Stimulated activated CD4-positive, alpha-beta T cell treated with anti-CD3 and anti-CD28 coated beads, Interleukin-15, amount 100 ng/mL, for 24 hours (primary cell): ENCODE data around the gene THBS1.
A peak's percentile ranks its signal among the peaks of the same experiment; 100 is the strongest.

Experiments
- DNase-seq: peaks from one replicate; pipeline ENCODE4 v3.0.0-alpha.2; 2020

THBS1 gene

DNA sequence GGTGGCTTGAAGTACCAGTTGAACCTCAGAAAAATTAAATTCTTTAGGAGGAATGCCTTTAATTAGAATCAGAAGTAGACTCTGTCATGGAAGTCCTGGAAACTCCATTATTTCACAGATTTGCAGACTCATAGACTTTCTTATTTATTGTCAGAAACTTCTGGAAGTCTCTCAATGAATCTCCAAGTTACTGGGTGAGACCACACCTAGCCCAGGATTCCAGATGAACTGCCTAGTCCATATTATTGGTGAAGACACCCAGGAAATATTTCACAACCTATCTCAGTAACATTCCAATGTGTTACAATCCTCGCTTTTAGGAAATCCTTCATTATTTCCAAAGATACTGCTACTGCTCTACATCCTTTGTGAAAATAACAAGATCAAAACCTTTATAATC lies 6.5 kb upstream of the THBS1 start:
- no peak for DNase-seq

DNA sequence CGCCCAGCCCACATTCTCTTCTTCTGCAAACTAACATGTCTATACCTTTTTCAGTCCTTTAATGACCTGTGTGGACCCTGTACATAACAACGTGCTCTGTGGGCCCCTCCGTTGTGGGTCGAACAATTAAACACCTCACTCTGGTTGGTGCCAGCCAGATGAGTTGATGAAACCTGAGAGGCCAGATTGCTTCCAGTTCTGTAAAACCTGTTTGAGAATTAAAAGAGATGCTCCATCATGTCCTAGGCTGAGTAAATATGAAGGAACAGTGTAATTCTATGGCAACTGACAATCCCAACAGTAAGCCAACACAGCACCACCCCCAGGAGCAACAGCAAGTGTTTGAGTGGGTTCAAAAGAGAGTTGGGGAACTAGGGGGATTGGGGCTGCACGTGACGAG lies 5.7 kb upstream of the THBS1 start:
- DNase-seq = no peak

- no peak for DNase-seq
These were observed 1.9 kb upstream of the THBS1 start for GRCh38 chr15:39578851-39579486.

DNA sequence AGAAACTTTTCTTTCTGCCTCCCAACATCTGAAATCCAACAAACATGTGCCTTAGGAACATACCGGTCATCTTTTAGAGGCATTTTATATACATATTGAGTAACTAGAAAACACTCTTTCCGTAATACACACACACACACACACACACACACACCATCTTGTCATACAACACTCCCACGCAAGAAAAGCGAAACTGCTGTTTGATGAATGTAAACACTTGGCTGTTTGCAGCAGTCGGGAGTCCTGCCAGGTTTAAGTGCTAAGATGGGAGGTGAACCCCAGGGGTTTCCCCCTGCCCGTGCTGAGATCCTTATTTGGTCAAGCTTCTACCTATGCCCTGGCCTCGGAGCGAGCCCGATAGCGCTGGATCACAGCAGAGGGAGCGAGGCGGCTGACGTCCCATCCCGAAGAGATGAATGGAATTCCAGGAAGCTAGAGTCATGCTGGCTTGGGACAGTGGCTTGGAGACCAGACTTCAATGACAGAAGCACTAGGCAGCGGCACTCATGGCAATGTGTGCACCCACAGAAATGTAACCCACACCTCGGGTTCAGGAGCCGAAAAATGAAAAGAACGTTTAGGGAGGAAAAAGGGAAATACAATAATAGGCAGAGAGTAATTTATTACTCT lies 1.3 kb upstream of the THBS1 start:
- DNase-seq = no peak

GRCh38 chr15:39580117-39580484 lies 778 bp upstream of the THBS1 start:
- peak; percentile 90 for DNase-seq

DNA sequence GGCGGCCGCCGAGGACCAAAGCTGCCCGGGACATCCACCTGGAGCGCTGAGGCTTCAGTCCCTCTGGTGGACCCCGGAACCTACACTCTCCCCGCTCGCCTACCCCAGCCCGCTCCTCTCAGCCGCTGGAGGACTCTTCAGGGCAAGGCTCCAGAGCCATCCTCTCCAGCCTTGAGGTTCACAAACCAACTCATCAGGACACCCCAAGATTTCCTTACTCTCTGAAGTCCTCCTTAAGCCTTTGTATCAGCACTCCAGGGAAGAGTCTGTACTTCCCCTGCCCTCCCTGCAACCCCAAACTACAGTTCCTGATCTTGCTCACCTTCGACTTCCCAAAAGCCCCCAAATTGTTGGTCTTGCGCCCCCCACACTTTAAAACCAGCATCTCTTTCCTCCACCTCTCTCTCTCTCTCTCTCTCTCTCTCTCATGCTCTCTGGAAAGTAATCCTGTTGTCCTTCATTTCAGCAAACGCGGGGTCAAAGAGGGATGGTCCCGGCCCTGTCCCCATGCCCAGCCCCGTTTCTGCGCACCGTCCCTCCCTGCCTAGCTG lies 438 bp downstream of the THBS1 start:
- DNase-seq = no peak

- peak; percentile 8 for DNase-seq
These were observed 960 bp downstream of the THBS1 start for GRCh38 chr15:39581793-39582285.

GRCh38 chr15:39582286-39582976 lies 1.6 kb downstream of the THBS1 start:
- no peak for DNase-seq

- no peak for DNase-seq
These were observed 2.2 kb downstream of the THBS1 start for GRCh38 chr15:39582977-39583595.

- peak; percentile 49 for DNase-seq
These were observed 2.9 kb downstream of the THBS1 start for GRCh38 chr15:39583596-39584265.

DNA sequence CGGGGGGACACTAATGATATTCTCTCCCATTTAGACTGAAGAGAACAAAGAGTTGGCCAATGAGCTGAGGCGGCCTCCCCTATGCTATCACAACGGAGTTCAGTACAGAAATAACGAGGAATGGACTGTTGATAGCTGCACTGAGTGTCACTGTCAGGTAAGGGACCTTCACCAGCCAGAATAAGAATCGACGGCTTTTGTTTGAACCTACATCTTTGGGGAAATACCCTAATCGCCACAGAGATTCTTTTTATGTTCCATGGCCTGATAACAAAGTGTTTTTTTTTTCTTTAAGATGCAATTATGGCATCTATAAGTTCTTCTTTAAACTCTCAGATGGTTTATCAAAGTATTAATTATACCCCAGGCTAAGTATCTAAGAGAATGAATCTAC lies 3.4 kb downstream of the THBS1 start:
- DNase-seq = no peak

GRCh38 chr15:39584662-39585388 lies 3.9 kb downstream of the THBS1 start:
- DNase-seq = no peak

DNA sequence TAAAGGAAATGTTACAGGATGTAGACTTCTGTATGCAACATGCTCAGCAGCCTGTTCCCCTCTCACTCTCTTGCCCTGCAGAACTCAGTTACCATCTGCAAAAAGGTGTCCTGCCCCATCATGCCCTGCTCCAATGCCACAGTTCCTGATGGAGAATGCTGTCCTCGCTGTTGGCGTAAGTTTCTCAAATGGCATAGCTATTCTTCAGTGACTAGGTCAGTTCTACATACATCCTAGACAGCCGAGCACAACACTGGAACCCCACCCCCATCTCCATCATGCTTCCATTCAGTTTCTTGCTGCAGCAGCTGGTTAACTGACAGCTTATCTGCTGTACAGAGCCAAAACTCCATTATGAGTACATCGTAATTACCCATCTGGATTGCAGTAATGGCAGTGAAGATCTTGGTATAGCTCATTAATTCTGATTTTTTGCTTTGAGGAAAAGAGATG lies 4.5 kb downstream of the THBS1 start:
- no peak for DNase-seq

DNA sequence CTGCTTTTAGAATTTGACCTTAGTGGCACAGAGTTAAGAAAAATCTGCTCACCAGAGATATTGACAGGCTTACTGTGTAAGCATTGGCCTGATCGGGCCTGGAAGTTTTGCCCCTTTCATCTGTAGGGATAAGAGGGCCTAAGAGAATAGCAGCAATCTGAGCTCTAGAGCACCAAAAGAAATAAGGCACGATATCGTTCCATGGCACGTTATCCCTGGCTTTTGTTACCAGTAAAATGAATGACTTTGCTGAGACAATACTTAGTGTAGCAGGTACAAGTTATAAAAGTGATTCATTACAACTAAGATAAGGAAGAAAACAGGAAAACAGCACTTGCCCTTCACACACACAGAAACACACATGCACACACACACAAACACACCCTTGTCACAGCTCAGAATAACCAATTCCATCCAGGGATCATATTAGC lies 5.0 kb downstream of the THBS1 start:
- DNase-seq = no peak

DNA sequence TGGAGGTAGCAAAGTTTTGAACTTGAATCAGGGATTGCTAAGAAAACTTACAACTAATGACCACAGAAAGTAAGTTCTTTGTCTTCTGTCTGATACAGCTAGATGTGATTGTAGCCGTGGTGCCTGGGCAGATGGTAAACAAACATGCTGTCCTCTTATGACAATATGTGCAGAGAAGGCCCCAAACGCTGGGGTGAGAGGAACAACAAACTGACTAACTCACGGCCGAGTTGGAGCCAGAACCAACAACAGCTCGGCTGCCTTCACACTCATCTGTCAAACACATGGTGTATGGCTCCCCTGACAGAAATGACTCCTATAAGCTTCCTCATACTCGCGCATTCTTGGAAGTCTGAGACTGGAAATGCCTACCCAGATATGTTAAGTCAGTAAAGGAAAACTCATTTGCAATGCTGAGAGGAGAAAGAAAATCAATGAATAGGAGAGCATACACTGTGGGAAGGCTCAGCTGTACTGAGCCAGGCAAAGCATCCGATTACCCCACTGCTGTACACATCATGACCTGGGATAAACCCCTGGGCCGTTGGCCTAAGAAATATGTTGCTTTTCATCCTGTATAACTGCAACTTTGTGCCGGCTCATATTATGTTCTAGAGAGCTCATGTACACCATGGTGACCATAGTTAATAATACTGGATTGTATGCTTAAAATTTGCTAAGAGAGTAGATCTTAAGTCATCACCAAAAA lies 5.7 kb downstream of the THBS1 start:
- DNase-seq = no peak

DNA sequence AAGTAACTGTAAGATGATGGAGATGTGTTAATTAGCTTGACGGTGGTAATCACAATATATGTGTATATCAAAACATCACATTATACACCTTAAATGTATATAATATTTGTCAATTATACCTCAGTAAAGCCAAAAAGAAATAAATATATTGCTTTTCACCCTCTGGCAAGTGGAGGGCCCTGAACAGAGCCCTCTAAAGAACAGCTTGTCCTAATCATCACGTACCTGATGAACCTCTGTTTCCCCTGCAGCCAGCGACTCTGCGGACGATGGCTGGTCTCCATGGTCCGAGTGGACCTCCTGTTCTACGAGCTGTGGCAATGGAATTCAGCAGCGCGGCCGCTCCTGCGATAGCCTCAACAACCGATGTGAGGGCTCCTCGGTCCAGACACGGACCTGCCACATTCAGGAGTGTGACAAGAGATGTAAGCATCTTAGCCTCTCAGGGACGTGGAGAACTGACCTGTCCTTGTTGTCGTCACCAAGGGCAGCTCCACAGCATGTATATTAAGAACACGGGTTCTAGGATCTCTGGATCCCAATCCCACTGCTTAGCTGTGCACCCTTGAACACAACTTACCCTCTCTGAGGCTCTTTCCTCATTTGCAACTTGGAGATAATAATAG lies 6.3 kb downstream of the THBS1 start:
- no peak for DNase-seq

DNA sequence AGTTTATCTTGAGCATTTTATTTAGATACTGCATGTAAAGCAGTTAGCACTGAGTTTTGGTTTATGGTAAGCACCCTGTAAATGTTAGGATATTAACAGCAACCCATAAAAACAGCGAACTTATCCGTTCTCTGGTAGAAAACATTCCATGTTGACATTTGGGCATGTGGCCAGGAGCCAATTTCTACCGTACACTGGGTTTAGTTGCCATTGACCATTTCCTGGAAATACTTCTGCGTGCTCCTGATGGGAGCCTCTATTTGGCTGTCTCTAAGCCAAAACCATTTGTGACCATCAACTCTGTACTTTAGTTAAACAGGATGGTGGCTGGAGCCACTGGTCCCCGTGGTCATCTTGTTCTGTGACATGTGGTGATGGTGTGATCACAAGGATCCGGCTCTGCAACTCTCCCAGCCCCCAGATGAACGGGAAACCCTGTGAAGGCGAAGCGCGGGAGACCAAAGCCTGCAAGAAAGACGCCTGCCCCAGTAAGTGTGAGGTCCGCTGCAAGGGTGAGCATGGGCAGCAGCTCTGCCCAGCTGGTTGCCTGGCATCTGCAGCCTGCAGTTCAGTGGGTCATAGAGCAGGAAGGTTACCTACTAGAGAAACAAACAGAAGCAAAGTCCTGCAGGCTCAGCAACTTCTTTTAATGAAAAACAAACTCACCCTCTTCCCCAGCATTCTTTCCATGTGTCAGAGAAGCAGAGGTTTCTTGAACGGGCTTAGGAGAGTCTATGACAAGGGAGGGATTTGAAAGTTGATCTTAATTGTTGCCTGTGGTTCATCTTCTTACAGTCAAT lies 7.1 kb downstream of the THBS1 start:
- no peak for DNase-seq

- no peak for DNase-seq
These were observed 7.8 kb downstream of the THBS1 start for GRCh38 chr15:39588531-39589192.

DNA sequence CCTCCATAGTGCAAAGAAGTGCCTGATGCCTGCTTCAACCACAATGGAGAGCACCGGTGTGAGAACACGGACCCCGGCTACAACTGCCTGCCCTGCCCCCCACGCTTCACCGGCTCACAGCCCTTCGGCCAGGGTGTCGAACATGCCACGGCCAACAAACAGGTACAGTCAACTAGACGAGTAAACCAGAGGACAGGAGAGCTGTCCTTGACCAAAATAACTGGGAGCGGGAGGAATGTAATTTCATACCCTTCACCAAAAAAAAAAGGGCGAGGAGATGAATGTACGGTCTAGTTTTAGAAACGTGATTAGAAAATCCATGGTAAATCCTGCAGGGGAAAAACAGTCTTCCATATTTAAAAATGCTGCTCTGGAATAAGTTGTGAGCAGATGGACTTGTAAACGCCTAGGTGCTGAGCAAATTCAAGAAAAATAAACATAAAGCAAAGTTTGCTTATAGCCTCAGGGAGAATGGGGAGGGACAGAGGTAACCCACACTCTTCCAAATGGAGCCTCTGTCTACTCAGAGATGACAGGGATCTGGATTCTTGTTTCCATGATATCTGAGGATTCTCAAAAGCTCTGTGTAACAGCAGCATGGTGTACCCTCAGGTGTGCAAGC lies 8.4 kb downstream of the THBS1 start:
- DNase-seq = no peak
